GM12891 (cell line): Measurements from ENCODE around the gene SELP.

ENCODE experiments used
- DNase-seq: peaks from one replicate; pipeline ENCODE4 v3.0.0; 2011; ENCODE audit warnings: low spot score; ENCODE audit not compliant: insufficient read length
- FAIRE-seq: peaks from 2 replicates; lab custom pipeline; 2011; peaks lifted over from hg19 to GRCh38; lab: Jason Lieb, UNC
- PAX5 ChIP-seq: IDR thresholded peaks from 2 replicates; pipeline ENCODE4 v1.6.1; 2011; ENCODE audit warnings: low read length, moderate library complexity, mild to moderate bottlenecking; ENCODE audit not compliant: insufficient read depth, severe bottlenecking
- POLR2A ChIP-seq: IDR thresholded peaks from 2 replicates; pipeline ENCODE4 v1.6.1; 2011; ENCODE audit warnings: low read depth, low read length, control low read depth
- POLR2AphosphoS5 ChIP-seq: IDR thresholded peaks from 2 replicates; pipeline ENCODE4 v1.6.1; 2011; ENCODE audit warnings: low read depth, low read length, control low read depth
- POU2F2 ChIP-seq: IDR thresholded peaks from 2 replicates; pipeline ENCODE4 v1.6.1; 2011; ENCODE audit warnings: low read depth, mild to moderate bottlenecking, control low read depth, low read length, moderate library complexity
- SPI1 ChIP-seq: IDR thresholded peaks from 2 replicates; pipeline ENCODE4 v1.6.1; 2011; ENCODE audit warnings: low read depth, low read length, control low read depth
- TAF1 ChIP-seq: IDR thresholded peaks from 2 replicates; pipeline ENCODE4 v1.6.1; 2011; ENCODE audit warnings: low read depth, low read length, control low read depth

SELP gene

GRCh38 chr1:169584483-169585144, 45.3 kb downstream of the SELP start:
- TF ChIP-seq POLR2AphosphoS5 (no peak), SPI1 (no peak), TAF1 (no peak), PAX5 (no peak)
- DNase-seq, result no peak
- FAIRE-seq, result no peak

- DNase-seq (no peak), FAIRE-seq (no peak)
- no peak for TF ChIP-seq POLR2AphosphoS5
- TF ChIP-seq POU2F2, result no peak
- no peak for TF ChIP-seq PAX5
- TF ChIP-seq POLR2A, result no peak
- TF ChIP-seq TAF1, result no peak
- no peak for TF ChIP-seq SPI1
Measured at GRCh38 chr1:169577981-169578738, 51.8 kb downstream of the SELP start.

DNA sequence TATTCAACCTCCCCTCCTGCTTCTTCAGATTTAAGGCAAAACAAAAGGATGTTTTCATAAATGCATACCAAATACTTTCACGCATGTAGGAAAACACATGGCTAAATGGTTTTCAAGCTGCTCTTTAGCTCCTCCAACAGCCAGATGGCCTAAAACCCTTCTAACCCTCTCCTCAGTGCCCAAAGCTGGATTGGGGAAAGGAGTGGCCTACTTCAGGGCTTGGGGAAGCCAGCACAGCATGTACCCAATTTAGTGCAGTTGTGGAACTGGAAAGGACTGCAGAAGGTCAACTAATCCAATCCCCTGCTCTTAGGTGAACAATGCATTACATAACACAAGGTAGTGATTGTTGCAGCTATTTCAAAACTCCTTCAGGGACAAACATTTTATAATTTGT, 53.0 kb downstream of the SELP start:
- FAIRE-seq (no peak), DNase-seq (no peak)
- TF ChIP-seq SPI1, result no peak
- no peak for TF ChIP-seq POLR2AphosphoS5
- TF ChIP-seq PAX5, result no peak
- no peak for TF ChIP-seq POLR2A
- no peak for TF ChIP-seq TAF1
- TF ChIP-seq POU2F2, result no peak

DNA sequence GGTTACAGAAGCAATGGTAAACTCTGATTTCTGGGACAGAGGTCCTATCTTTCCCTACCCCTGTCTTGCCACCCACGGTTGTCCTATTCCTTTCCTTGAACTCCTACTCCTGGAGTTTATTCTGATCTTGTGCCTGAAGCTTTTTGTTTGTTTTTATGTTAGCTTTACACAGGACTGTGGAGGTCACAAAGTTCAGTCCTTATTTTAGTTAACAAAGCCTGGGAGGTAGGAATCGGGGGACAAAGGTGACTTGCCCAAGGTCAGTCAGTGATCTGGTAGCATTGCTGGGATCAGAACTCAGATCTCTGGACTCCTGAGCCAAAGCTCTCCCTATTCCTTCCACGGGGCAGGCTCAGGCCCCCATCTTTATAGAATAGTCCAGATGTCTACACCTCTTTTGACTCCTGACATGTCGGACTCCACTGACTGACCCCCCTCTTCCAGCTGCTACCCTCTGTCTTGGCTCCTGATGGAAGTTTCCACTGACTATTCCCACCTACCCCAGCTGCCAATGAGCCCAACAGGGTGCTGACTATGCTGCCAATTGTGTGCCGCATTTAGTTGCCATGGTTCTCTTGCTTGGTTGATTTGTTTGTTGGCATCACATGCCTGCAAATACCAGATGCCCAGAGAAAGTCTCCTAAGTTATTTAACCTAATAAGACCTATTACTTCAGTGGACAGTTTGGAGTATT, 53.5 kb downstream of the SELP start:
- no peak for DNase-seq
- TF ChIP-seq POU2F2, result no peak
- TF ChIP-seq POLR2AphosphoS5, result no peak
- TF ChIP-seq TAF1, result no peak
- no peak for TF ChIP-seq PAX5
- no peak for TF ChIP-seq POLR2A
- TF ChIP-seq SPI1, result no peak
- FAIRE-seq, result no peak

DNA sequence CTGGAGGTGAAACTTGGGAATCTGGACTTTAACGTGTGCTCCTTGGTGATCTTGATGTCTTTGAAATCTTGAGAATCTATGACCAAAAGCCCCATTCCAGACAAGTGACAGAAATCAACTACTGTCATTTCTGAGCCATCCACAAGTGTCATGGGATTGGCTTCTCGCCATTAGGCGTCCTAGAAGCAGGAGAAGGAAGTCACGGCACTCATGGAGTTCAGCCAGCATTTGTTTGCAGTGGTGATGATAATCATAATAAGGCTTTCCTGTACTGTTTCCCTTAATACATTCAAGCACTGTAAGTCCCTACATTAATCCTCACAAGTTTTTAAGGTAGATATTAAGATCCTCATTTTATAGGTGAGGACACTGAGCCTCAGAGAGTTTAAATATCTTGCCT, 55.6 kb downstream of the SELP start:
- TF ChIP-seq TAF1, result no peak
- TF ChIP-seq POLR2A, result no peak
- TF ChIP-seq POU2F2, result no peak
- no peak for TF ChIP-seq PAX5
- no peak for TF ChIP-seq SPI1
- no peak for TF ChIP-seq POLR2AphosphoS5
- DNase-seq (no peak), FAIRE-seq (no peak)

GRCh38 chr1:169572187-169572586, 57.7 kb downstream of the SELP start:
- DNase-seq, result no peak
- TF ChIP-seq TAF1, result no peak
- TF ChIP-seq POLR2A, result no peak
- no peak for FAIRE-seq

- no peak for DNase-seq
- no peak for FAIRE-seq
- TF ChIP-seq POLR2A (no peak), SPI1 (no peak), POLR2AphosphoS5 (no peak)
Measured at GRCh38 chr1:169571450-169571849, 58.5 kb downstream of the SELP start.

GRCh38 chr1:169570172-169570574, 59.8 kb downstream of the SELP start:
- DNase-seq (no peak), FAIRE-seq (no peak)
- TF ChIP-seq POLR2AphosphoS5 (no peak), POU2F2 (no peak), SPI1 (no peak), POLR2A (no peak), TAF1 (no peak), PAX5 (no peak)

- no peak for DNase-seq
- no peak for TF ChIP-seq TAF1
- no peak for TF ChIP-seq POU2F2
- no peak for TF ChIP-seq PAX5
- no peak for TF ChIP-seq POLR2AphosphoS5
- no peak for TF ChIP-seq SPI1
- TF ChIP-seq POLR2A, result no peak
- FAIRE-seq, result no peak
Measured at GRCh38 chr1:169568497-169568896, 61.4 kb downstream of the SELP start.
